Measurements from ENCODE around the gene NME5. TPM values are rescaled to one million over a fixed set of nuclear protein-coding genes. Genes with fewer than 3 reads are reported as not detected.

Gene NME5
- total RNA-seq, 3 donors from 2014 or later, result 1.9 to 3.9 (median 2.5) TPM

DNA sequence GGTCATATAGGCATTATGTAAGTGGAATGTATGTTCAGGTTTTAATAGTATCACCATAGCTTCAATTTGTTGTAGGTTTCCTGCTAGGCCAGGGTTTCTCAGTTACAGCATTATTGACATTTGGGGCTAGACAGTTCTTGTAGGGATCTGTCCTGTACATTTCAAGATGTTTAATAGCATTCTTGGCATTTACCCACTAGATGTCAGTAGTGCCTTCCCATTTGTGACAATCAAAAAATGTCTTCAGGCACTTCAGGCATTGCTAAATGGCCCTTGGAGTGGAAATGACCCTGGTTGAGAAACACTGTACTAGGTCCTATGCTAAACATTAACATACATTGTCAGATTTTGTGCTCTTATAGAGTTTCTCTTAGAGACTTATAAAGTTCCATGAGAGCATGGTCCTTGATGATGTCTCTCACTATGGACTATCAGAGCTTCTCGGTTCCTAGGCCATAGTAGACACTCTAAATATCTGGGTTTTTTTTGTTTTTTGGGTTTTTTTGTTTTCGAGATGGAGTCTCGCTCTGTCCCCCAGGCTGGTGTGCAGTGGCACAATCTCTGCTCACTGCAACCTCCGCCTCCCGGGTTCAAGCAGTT, 41.1 kb upstream of the NME5 start:
- H3K4me3 ChIP-seq, result no peak overlapping the region
- peaks cover 0 to 12% of the 10 kb centered on the region in 2 donors for H3K4me1 ChIP-seq
- no peaks in the 10 kb centered on the region for H3K36me3 ChIP-seq
- intact Hi-C loops (cut with DNase I; ENCODE audit: low total_unique reads), result no loop called here
- no peak overlapping the region for H3K27ac ChIP-seq
- no peak for DNase-seq (ENCODE audit: low spot score in 2 of 2)
- H3K27me3 ChIP-seq, result no peaks in the 10 kb centered on the region
- TF ChIP-seq POLR2A (IDR thresholded peaks at IDR 0.05), result no peak
- TF ChIP-seq, protein P1, sequence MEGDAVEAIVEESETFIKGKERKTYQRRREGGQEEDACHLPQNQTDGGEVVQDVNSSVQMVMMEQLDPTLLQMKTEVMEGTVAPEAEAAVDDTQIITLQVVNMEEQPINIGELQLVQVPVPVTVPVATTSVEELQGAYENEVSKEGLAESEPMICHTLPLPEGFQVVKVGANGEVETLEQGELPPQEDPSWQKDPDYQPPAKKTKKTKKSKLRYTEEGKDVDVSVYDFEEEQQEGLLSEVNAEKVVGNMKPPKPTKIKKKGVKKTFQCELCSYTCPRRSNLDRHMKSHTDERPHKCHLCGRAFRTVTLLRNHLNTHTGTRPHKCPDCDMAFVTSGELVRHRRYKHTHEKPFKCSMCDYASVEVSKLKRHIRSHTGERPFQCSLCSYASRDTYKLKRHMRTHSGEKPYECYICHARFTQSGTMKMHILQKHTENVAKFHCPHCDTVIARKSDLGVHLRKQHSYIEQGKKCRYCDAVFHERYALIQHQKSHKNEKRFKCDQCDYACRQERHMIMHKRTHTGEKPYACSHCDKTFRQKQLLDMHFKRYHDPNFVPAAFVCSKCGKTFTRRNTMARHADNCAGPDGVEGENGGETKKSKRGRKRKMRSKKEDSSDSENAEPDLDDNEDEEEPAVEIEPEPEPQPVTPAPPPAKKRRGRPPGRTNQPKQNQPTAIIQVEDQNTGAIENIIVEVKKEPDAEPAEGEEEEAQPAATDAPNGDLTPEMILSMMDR (IDR thresholded peaks at IDR 0.05), result no peak
- TF ChIP-seq POLR2AphosphoS5 (IDR thresholded peaks at IDR 0.05), result no peak
- H3K9me3 ChIP-seq, result no peaks in the 10 kb centered on the region

DNA sequence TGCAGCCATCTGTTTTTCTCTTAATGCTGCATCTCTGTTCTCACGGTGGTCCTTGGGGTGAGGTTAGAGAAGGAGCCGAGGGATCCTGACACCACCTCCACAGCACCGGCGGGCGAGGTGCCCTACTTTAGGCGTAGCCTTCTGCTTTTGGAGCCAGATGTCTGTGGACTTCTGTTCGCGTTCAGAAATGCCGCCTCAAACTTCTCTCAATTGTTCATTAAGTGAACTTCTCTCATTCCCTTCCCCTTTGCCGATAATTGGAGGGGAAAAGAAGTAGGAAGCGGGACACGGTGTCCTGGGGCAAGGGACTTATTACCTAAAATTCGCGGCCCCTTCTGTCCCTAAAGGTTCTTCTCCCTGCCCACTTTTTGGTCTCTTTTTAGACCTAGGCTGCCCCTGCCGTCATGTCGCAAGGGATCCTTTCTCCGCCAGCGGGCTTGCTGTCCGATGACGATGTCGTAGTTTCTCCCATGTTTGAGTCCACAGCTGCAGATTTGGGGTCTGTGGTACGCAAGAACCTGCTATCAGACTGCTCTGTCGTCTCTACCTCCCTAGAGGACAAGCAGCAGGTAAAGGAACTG, 40.1 kb upstream of the NME5 start:
- Histone ChIP-seq H3K9me3 (no peaks in the 10 kb centered on the region), H3K27me3 (no peaks in the 10 kb centered on the region), H3K4me3 (peak overlapping the region; percentile 70 to 81 (median 77)), H3K36me3 (no peaks in the 10 kb centered on the region), H3K4me1 (peaks cover 0 to 12% of the 10 kb centered on the region in 2 donors), H3K27ac (no peak overlapping the region)
- intact Hi-C loops (cut with DNase I; ENCODE audit: low total_unique reads), result no loop called here
- DNase-seq (ENCODE audit: low spot score in 2 of 2), result no peak
- no peak for TF ChIP-seq POLR2AphosphoS5 (IDR thresholded peaks at IDR 0.05)
- TF ChIP-seq, protein P1 (IDR thresholded peaks at IDR 0.05), result no peak
- TF ChIP-seq POLR2A (IDR thresholded peaks at IDR 0.05), result no peak

DNA sequence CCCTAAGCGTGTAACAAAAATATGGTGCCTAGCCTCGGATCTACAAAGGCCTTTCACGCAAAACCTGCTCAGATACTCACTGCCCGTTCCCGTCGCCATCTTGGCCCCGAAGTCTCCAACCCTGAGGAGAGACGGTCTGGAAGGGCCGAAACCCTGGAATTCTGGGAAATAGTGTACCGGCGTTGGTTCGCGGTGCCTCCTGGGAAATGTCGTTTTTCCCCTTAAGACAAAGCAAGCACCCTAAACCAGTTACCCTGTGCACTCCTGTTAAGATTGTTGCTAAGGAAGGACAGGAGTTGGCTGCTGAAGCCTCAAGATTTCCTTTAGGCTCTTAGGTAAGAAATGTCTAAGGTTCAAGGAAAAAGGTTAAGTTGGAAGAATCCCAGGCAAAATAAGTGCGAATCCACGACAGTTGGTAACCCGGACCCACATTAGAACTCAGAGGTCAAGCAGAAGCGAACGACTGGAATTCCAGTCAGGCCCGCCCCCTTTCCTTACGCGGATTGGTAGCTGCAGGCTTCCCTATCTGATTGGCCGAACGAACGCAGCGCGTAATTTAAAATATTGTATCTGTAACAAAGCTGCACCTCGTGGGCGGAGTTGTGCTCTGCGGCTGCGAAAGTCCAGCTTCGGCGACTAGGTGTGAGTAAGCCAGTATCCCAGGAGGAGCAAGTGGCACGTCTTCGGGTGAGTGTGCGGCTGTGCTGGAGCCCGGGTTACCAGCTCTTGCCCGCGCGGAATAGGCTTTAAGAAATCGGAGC, 39.5 kb upstream of the NME5 start, which contains the start of the genes BRD8 and KIF20A:
Gene BRD8 (minus strand): TSS at position 115 of the 761 bp plus-strand sequence. CDS start 16 bp downstream, at position 99.
Gene KIF20A (plus strand): TSS at position 597 of the 761 bp plus-strand sequence. CDS start 569 bp downstream, outside the sequence.
- no peaks in the 10 kb centered on the region for H3K36me3 ChIP-seq
- peak within 1 kb of the TSS; percentile 86 to 88 for H3K27ac ChIP-seq
- no peak for TF ChIP-seq POLR2A (IDR thresholded peaks at IDR 0.05)
- TF ChIP-seq, protein P1 (IDR thresholded peaks at IDR 0.05), result no peak
- peak; percentile 64 to 89 (median 68) for TF ChIP-seq POLR2AphosphoS5 (IDR thresholded peaks at IDR 0.05)
- H3K9me3 ChIP-seq, result no peaks in the 10 kb centered on the region
- H3K4me1 ChIP-seq, result peaks cover 0 to 12% of the 10 kb centered on the region in 2 donors
- H3K4me3 ChIP-seq, result peak within 1 kb of the TSS; percentile 70 to 81 (median 77)
- intact Hi-C loops (cut with DNase I; ENCODE audit: low total_unique reads), result no loop called here
- no peaks in the 10 kb centered on the region for H3K27me3 ChIP-seq
- peak; percentile 94 to 97 for DNase-seq (ENCODE audit: low spot score in 2 of 2)

DNA sequence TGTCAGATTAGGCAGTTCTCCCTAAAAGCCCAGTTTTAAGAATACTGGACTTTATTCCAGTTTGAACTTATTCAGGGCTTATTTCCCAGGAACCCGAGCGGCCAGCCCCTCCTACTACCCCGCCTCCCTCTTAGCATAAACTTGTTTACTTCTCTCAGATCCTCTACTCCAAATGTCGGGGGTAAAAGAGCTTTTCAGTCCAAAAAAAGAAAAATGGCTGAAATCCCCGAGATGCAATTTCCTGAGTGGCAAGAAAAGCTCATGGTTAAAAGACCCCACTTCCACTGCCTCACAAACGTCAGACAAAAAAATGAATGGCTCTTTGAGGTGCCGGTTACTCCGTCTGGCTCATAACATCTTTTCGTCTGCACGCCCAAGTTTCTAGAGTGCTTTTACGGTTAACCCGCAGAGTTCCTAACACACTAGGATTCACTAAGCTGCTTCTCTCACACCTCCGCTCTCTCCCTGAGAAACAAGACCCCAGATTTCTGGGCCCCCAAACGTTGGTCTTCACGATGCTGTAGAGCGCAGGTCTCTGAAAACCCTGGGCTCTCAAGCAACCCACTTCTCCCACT, 38.8 kb upstream of the NME5 start:
- H3K4me1 ChIP-seq, result peaks cover 0 to 12% of the 10 kb centered on the region in 2 donors
- H3K9me3 ChIP-seq, result no peaks in the 10 kb centered on the region
- H3K4me3 ChIP-seq, result peak overlapping the region; percentile 70 to 81 (median 77)
- intact Hi-C loops (cut with DNase I; ENCODE audit: low total_unique reads), result no loop called here
- H3K27me3 ChIP-seq, result no peaks in the 10 kb centered on the region
- no peak for TF ChIP-seq POLR2A (IDR thresholded peaks at IDR 0.05)
- TF ChIP-seq POLR2AphosphoS5 (IDR thresholded peaks at IDR 0.05), result no peak
- TF ChIP-seq, protein P1 (IDR thresholded peaks at IDR 0.05), result no peak
- peak overlapping the region; percentile 86 to 88 for H3K27ac ChIP-seq
- H3K36me3 ChIP-seq, result no peaks in the 10 kb centered on the region
- DNase-seq (ENCODE audit: low spot score in 2 of 2), result no peak

All from breast epithelium (tissue), 4 donors.